Fibroblast of the conjunctiva (primary cell): Measurements from ENCODE around the gene LYZL1.
A peak's percentile ranks its signal among the peaks of the same experiment; 100 is the strongest.
"Not testable (repeated sequence)": the region's sequence is repeated elsewhere in the genome, so short reads cannot be mapped to it uniquely, and the experiment has no call there.

Experiments
- DNase-seq: peaks from one replicate; pipeline ENCODE4 v3.0.0-alpha.2; 2010; ENCODE audit warnings: low read depth

LYZL1 gene

DNA sequence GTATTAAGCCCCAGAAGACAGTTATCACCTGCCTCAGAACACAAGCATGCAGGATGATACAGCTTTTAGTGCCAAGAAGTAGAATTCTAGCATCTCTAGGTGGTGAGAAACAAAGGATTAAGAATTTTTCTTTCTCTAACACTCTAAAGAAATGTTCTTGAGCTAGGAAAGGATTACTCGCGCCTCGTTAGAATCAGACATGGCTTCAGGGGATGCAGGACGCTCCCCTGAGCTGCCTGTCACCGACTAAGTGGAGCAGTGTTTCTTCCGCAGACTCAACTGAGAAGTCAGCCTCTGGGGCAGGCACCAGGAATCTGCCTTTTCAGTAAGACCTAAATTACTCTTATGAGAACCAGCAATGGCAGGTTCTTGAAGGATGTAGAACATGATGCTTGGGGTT is at the start of gene LYZL1:
Gene LYZL1, plus strand, starts transcription at position 165 of the 400 bp plus-strand sequence. CDS start 2,798 bp downstream, outside the sequence.
- not testable (repeated sequence) for DNase-seq

DNA sequence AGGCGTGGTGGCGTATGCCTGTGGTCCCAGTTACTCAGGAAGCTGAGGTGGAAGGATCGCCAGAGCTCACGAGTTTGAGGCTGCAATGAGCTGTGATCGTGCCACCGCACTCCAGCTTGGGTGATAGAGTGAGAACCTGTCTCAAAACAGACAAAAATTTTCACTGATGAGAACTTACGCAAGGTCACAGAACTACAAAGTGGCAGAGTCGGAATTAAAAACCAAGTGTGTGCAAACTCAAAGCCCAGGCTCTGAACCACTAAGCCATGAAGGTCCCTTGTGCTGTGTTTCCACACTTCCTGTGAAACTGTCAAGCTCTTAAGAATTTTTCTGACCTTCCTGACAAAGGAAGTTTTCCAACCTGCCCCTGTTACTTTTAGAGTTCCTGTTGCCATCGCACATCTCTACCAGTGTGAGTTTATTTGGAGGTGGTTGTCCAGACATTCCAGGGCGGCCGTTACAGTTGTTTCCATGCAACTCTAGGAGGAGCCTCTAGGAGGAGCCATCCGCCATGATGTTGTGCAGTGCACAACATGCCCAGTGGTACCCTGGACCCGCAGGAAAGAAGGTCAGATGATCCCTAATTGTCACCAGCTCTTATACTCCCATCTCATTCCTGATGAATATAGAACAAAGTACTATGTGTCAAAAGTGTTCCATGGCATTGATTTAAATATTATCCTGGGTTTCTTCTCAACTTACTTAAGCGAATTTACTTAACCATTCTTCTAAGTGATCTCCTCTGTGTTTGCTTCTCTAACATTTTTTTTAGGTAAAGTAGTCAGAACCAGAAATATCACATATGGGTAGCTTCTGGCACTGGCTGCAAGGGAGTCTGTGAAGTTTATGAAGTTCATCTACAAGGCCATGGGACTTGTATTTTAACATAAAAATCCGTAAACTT is 49.0 kb upstream of the LYZL1 start:
- no peak for DNase-seq

DNA sequence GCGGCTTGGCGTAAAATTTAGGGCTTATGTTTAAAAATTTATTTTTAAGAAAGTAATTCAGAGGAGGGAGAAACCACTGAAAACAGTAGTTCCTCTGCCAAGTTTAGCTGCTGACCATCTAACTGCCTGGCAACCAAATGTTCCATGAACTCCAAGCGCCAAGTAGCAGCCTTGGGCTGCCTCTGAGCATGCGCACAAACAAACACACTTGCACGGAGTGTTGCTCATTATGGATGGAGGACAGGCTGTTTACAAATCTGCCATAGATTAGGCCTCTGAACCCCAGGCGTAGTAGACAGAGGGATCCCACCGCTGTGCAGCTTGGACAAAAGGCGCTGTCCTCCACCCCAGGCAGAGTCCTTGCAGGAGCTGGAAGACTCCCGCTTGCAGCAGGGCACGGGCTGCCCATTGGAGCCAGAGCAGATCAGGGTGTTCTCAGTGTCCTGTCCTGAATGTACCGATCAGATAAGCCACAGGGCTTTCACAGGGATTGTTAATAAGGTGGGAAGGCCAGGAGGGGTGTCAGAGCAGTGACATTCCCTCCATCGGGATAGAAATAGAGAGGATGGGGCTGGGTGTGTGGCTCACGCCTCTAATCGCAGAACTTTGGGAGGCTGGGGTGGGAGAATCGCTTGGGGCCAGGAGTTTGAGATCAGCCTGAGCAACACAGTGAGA is 47.7 kb upstream of the LYZL1 start:
- no peak for DNase-seq

DNA sequence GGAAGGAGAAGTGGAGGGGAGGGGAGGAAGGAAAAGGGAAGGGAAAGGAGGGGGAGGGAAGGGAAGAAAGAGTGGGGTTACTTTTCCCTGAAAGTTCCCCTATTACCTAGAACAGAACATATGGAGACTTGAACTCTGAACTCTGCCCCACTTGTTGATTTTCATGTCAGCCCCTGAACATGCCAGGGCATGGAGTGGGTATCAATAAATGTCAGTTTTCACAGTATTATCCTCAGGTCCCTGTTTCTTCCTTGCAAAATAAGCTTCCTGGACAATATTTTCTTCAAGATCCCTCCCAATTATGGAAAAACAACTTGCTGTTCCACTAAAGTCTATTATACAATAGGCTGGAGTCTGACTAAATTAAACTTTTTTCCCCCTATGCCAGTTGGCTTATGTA is 46.9 kb upstream of the LYZL1 start:
- no peak for DNase-seq

DNA sequence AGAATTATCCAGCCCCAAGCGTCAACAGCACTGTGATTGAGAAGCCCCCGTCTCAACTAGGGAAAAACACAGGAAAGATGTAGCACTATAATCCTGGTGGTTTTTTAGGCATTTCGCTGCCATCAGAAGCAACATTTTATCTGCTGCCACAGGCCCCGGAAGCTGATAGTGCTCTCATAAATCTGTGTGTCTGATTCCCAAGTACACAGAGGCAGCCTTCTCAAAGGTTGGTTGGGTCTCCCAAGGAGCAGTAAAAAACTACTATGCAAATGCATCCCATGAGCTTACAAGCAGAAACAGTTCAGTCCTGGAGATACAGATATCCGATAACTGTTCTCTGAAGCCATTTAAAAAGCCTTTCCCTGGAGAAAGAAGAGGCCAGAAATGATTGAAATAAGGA is 45.8 kb upstream of the LYZL1 start:
- DNase-seq: no peak

DNA sequence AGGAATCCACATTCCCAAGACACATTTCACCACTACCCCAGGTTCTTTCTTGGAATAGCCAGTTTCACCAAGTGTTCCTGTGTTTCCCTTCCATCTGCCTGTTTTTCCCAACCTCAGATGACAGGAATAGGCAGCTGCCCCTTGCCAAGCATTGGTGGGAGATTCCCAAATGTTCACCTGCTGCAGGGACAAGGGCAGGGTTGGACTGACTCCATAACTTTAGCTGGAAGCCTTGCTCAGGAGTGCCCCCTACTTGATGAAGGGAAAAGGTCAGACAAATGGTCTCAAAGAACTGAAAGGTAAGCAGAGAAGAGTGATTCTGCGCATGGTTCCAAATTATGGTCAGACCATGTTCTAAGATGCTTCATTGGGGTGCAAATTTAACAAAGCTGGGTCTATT is 45.1 kb upstream of the LYZL1 start:
- DNase-seq: no peak

DNA sequence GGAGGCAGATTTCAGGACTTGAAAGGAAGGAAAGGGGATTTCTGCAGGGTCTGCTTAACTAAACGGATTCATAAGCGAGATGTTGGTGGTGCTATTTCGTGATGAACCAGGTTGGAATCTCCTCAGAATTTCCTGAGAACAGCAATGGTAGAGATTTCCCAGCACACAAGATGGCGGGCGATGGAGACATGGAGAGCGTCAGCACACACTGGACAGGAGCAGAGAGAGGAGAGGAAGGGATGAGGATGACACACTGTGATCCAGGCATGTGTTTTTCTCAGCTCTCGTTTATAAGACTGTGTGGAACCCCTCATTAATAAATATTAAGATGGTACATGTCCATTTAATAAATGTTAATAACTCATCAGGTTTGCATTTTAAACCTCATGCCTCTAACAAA is 43.9 kb upstream of the LYZL1 start:
- DNase-seq: no peak

DNA sequence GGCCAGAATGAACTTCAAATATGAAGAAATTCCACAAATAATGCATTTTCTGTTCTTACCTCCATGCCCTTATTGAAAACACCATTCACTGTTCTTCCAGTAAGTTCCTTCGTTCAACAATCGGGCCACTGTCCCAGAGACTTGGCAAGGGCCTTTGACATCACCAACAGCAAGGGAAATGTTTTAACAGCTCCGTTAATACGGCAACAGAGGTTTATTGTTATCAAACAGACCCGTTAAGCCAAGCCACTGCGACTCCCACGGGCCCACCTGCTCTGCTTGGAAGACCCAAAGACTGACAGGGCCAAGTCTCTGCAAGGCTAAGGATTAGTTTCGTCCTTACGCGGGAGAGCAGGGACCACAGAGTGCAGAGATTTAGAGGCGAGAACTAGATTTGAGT is 43.4 kb upstream of the LYZL1 start:
- DNase-seq: no peak

DNA sequence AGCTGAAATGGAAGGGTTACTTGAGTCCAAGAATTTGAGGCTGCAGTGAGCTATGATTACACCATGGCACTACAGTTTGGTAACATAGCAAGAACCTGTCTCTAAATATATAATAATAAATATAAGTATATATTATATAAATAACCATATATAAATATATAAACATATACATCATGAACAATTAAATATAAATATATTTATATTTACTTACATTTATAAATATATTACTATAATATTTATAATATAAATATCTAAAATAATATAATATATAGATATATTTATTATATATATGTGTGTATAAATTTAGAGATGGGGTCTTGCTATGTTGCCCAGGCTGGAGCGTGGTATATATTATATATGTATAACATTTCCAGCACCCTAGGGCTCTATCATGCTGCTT is 42.4 kb upstream of the LYZL1 start:
- no peak for DNase-seq

DNA sequence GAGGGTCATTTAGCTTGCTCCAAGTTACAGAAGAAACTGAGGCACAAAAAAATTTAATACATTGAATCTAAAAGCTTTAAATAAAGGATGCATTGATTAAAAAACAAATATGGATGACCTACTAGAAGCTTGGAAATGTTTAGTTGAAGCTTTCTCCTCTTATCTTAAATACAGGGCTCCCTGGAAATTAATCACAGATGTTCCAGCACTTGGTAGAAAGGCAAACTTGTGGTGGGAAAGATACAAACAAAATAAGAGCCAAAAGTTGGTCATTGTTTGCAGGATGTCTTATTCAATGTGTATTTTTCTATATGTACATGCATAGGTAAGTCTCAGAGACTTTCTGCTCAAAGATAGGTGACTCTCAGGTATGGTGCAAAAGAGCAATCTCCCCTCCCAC is 40.7 kb upstream of the LYZL1 start:
- DNase-seq: no peak

DNA sequence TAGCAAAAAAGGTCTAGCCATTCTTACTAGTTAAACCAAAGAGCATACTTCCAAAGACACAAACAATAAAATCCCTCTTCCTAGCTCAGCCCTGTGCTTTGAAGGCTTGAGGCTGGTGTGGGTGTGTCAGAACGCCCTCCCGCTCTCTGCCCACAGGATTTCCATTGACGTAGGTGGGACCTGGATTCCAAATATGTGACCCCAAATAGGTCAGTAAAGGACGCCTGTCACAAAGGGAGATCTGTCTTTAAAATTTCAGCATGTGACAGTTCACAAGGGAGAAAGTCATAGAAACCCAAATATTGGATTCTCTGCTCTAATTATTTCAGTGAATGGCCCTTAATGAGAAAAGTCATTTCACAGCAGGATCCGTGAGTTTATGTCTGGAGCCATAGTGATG is 39.9 kb upstream of the LYZL1 start:
- DNase-seq: no peak

DNA sequence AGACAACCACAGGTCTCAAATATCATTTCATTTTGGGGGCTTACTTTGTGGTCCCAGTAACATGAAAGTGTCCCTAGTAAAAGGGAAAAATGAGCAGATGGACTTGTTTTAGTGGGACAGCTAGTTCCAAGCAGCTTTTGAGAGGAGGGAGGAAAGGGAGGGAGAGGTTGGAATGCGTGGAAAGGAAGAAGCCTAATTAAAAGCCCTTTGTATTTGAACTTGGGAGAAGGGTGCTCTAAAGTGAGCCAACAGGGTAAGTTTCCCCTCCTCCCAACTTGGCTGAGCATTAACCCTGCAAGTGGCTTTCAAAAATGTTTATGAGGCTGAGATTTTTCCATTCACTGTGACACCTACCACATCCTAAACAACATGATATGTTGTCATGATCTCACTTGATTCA is 38.8 kb upstream of the LYZL1 start:
- DNase-seq: no peak

DNA sequence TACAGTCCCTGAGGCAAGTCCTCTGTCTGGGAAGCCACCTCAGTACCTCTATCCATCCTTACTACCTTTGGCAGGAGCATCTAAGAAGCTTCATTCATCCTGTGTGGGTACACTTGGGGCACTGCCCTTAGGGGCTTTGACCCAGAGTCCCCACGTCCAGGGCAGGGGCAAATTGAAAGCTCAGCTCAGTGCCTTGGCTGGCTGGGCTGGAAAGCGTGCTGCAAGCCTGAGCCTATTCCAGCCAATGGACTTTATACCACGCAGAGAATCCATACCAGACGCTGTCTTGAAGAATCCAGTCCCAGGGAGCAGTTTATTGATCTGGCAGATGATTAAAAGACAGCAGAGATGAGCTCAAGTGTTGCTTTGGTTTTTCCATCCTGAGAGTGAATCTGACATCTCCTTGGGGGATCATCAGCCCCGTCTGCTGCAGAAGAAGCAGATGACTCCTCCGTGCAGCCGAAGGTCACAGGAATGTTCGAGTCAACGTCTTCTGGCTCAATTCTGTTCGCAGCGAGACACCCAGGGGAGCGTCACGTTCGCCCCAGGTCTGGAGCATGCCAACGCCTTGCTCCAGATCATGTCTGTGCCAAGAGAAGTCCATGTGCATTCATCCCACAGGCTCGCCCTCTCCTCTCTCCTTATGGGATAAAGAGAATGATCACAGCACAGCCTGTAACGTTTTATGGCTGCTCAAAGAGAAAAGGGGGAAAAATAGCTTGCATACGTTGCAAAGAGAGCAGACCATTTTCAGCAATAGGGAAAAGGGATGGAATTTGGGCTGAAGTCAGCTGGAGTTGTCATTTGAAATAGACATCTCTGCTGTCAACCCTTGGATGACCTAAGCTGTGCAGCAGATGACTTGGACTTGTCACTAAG is 35.8 kb upstream of the LYZL1 start:
- DNase-seq: no peak

DNA sequence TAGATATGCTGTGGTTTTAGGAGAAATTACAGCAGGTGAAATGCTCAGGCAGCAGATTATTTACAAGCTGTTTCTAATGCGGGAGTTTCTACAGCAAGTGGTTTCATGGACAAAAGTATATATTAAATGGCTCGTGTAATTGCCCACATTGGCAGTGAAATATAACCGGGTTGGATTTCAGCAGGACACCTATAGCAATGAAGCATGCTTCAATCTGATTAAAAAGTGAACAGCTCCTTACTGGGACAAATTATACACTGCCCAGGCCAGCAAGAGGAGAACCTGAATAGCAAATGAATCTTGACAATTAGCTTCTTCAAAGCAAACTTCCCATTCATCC is 35.2 kb upstream of the LYZL1 start:
- DNase-seq: no peak

DNA sequence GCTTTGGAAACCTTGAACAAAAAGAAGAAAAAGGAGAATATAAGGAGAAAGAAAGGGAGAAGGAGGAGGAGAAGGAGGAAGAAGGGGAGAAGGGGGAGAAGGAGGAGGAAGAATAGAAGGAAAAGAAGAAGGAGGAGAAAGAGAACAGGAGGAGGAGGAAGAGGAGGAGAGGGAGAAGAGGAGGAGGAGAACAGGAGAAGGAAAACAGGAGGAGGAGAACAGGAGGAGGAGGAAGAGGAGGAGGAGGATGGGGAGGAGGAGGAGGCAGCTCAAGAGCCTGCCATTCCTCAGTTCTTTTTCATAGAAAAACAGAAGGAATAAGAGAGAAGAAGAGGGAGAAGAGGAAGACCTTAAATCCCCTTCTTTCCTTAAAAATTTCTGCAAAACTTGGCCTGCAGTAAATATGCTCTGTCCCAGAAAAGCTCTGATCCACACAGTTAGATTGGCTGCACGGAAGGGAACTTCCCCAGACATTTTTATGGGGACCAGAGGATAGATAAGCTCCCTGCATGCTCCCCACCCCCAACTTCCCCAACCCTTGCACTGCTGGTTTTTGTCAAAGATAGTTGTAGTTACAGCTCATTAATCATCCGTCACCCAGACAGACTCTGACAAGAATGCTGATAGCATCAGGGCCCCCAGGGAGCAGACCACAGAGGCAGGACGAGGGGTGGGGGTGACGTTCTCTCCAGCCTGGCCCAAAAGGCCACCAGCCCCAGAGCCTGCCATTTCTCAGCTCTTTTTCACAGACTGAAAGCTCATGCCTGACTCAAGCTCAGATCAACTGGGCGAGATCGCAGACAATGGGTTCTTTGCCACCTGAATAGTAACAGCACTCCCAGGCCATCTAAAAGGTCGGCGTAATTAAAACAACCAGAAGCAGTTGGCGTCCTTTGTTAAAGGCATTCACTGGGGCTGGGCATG is 34.5 kb upstream of the LYZL1 start:
- DNase-seq: no peak

DNA sequence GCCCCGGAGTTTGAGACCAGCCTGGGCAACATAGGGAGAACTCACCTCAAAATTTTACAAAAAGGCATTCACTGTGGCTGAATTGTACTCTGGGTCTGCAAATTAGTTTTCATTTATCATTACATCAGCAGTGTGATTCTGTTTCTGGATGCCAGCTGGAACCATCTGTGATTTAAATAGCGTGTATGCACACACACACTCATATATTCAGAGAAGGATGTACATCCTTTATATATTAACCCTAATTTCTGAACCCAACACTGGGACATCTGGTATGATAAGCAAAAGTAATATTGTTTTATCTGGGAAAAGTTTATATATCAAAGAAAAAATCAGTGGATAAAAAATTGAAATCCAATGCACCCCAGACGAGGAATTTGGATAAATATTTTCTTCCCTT is 33.8 kb upstream of the LYZL1 start:
- no peak for DNase-seq

DNA sequence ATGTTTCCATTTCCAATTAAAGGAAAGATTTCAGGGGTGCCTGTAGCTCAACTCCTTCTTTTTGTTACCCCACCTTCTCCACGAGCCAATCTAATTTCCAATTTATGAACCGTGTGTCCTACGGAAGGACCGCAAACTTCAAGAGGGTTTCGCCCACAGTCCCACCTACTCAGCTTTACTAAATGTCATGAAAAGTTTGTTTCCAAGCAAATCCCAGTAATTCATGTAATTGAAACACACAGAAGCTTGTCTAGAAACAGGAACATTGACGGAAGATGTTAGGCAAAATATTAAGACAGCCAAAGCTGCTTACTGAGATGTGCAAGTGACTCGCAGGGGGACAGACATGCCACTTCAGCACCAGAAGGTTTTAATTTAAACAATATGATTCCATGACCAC is 32.9 kb upstream of the LYZL1 start:
- DNase-seq: no peak

DNA sequence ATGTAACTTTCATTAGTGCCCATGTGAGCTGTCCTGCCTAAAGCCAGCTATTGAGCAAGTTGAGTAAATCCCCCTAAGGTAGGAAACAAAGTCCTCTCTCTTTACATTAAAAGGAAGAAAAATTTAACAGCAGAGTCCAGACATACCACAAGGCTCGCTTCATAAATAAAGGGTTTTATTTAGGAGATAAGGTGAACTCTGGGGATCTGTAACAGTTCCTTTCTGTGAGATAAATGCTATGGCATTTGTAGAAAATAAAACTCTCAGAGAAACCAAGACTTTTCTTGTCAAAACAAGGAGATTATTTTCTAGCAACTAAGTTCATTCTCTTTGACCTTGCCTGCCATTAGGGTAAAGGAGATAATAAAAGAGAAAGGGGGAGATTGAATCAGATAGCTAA is 32.3 kb upstream of the LYZL1 start:
- DNase-seq: no peak

DNA sequence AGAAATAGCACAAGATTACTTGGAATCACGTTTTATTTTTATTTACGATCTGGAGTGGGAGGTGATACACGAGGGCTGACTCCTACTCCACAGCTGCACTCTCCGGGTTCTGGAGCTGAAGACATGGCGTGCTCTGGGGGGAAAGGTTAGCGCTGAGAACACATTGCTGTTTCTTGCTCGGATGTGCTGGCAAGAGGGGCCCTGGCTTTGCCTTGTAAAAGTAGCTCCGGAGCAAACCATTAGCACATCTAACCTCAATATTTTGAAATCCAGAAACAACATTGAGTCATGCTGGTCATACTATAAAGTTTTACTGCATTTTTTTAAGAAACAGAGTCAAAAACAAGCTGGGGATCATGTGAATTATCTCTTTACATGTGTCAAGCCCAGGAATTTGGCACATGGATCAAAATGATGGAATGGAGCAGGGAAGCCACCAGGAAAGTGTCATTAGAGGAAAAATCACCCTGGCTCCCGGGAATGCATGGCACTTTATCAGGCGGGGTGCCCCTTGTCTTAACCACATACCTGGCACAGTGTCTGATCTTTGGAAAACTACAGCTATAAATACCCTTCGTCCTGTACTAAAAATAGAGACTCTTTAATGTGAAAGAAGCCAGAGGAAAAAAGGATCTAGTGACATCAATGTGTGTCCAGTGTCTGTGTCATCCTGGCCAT is 31.6 kb upstream of the LYZL1 start:
- DNase-seq: peak; percentile 73

DNA sequence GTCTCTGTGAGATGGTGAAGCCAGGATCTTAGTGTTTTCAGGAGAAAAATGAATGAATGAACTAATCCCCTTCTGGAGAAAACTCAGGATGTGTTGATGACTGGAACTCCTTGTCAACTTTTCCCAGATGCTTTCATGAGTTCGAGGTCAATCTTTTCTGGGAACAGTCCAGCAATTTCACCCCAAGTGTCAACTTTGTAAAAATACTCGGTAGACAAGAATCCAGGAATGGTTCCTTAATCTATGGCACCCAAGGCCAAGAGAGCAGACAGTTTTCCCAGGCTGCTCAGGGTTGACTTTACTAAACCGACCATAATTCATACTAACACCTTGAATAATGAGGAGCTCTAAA is 31.1 kb upstream of the LYZL1 start:
- DNase-seq: no peak

DNA sequence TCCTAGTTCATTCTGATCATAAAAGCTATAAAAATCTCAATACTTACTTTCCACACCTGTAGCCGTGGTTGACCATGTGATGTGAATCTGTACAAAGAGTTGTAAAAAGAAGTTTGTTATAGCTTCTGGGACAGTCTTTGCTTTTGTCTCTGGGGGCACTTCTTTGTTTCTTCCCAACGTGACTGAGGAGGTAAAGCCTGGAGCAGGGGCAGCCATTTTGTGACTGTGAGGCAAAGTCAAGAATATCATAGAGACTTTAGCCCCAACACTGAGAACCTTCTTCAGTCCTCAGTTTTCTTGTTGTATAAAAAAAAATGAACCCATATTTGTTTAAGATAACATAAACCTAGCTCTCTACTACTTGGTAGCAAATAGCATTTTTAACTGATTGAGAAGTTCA is 29.4 kb upstream of the LYZL1 start:
- DNase-seq: no peak
